WTC11 (cell line): ENCODE measurements around the gene PRB4. TPM values are rescaled to one million over a fixed set of nuclear protein-coding genes. Genes with fewer than 3 reads are reported as not detected.
"Not testable (repeated sequence)": the region's sequence is repeated elsewhere in the genome, so short reads cannot be mapped to it uniquely, and the experiment has no call there.

Source experiments
- ATAC-seq: fragments of 200-7000 bp; cut with Tn5 transposase; 2 replicates; pipeline ENCODE4 v1.10.0; 2021; ENCODE audit warnings: mild to moderate bottlenecking, moderate library complexity
- Bru-seq: library from RNA; stranded (reverse); fragments of 400-500 nt; gene quantifications from one replicate; lab custom pipeline; 2021; lab: Mats Ljungman, UMichigan
- CTCF ChIA-PET: fragments of 300-600 bp; sonication (Branson Sonifier 250); formaldehyde crosslinking; loops from one replicate; lab custom pipeline; 2021; ENCODE audit warnings: antibody characterized with exemption; lab: Charles Lee
- POLR2A ChIA-PET: fragments of 350-600 bp; sonication (Branson Sonifier 250); formaldehyde crosslinking; loops from one replicate; lab custom pipeline; 2021; ENCODE audit warnings: antibody characterized with exemption; lab: Charles Lee
- DNase-seq: peaks from one replicate; pipeline ENCODE4 v3.0.0; 2021; ENCODE audit warnings: low spot score
- H3K27ac Mint-ChIP-seq: 2 replicates; pipeline ENCODE4 v1.8.0; 2021; ENCODE audit warnings: mixed read lengths
- H3K27me3 Mint-ChIP-seq: 2 replicates; pipeline ENCODE4 v1.8.0; 2021; ENCODE audit warnings: low read depth, mild to moderate bottlenecking, moderate library complexity, mixed read lengths
- H3K36me3 Mint-ChIP-seq: 2 replicates; pipeline ENCODE4 v1.8.0; 2021; ENCODE audit warnings: mixed read lengths
- H3K4me1 Mint-ChIP-seq: 2 replicates; pipeline ENCODE4 v1.8.0; 2022; ENCODE audit warnings: mixed read lengths
- H3K4me3 Mint-ChIP-seq: 2 replicates; pipeline ENCODE4 v1.8.0; 2021; ENCODE audit warnings: mild to moderate bottlenecking, moderate library complexity, mixed read lengths
- H3K9me3 Mint-ChIP-seq: 2 replicates; pipeline ENCODE4 v1.8.0; 2021; ENCODE audit warnings: mixed read lengths
- ATF1 ChIP-seq: sonication (generic); formaldehyde crosslinking; IDR thresholded peaks from 2 replicates; pipeline ENCODE4 v1.8.1; 2023; ENCODE audit warnings: mild to moderate bottlenecking, moderate library complexity, missing genetic modification reagents
- CBFB ChIP-seq: sonication (generic); formaldehyde crosslinking; IDR thresholded peaks from 2 replicates; pipeline ENCODE4 v1.8.1; 2022; ENCODE audit warnings: mild to moderate bottlenecking, low read depth, missing genetic modification reagents
- E2F4 ChIP-seq: sonication (generic); formaldehyde crosslinking; IDR thresholded peaks from 2 replicates; pipeline ENCODE4 v1.8.1; 2022; ENCODE audit warnings: low read depth, mild to moderate bottlenecking, moderate library complexity, missing genetic modification reagents, borderline replicate concordance
- ETV6 ChIP-seq: sonication (generic); formaldehyde crosslinking; IDR thresholded peaks from 2 replicates; pipeline ENCODE4 v1.8.1; 2022; ENCODE audit warnings: mild to moderate bottlenecking, missing genetic modification reagents
- FOXP1 ChIP-seq: sonication (generic); formaldehyde crosslinking; IDR thresholded peaks from 2 replicates; pipeline ENCODE4 v1.8.0; 2022; ENCODE audit warnings: missing genetic modification reagents, mild to moderate bottlenecking, moderate library complexity, borderline replicate concordance
- GTF2I ChIP-seq: fragments of 250-450 bp; sonication (Bioruptor Pico); conservative IDR thresholded peaks from 2 replicates; pipeline ENCODE4 v1.4.0; 2021; ENCODE audit warnings: mild to moderate bottlenecking
- MLX ChIP-seq: sonication (generic); formaldehyde crosslinking; IDR thresholded peaks from 2 replicates; pipeline ENCODE4 v1.8.1; 2023; ENCODE audit warnings: mild to moderate bottlenecking, missing genetic modification reagents, moderate library complexity
- NFE2L1 ChIP-seq: sonication (generic); formaldehyde crosslinking; IDR thresholded peaks from 2 replicates; pipeline ENCODE4 v1.8.1; 2023; ENCODE audit warnings: missing genetic modification reagents
- NFYB ChIP-seq: sonication (generic); formaldehyde crosslinking; conservative IDR thresholded peaks from 2 replicates; pipeline ENCODE4 v1.8.0; 2022; ENCODE audit warnings: low read depth, missing genetic modification reagents
- SMAD4 ChIP-seq: sonication (generic); formaldehyde crosslinking; IDR thresholded peaks from 2 replicates; pipeline ENCODE4 v1.8.0; 2022; ENCODE audit warnings: mild to moderate bottlenecking, missing genetic modification reagents
- SP1 ChIP-seq: sonication (generic); formaldehyde crosslinking; conservative IDR thresholded peaks from 2 replicates; pipeline ENCODE4 v1.8.1; 2022; ENCODE audit warnings: missing genetic modification reagents
- TEAD1 ChIP-seq: sonication (generic); formaldehyde crosslinking; IDR thresholded peaks from 2 replicates; pipeline ENCODE4 v1.8.0; 2022; ENCODE audit warnings: mild to moderate bottlenecking, missing genetic modification reagents
- TP53 ChIP-seq: sonication (generic); formaldehyde crosslinking; IDR thresholded peaks from 2 replicates; pipeline ENCODE4 v1.8.1; 2023; ENCODE audit warnings: mild to moderate bottlenecking, missing genetic modification reagents
- ZNF219 ChIP-seq: sonication (generic); formaldehyde crosslinking; IDR thresholded peaks from 2 replicates; pipeline ENCODE4 v1.8.0; 2023; ENCODE audit warnings: missing genetic modification reagents, mild to moderate bottlenecking, borderline replicate concordance
- ZNF671 ChIP-seq: fragments of 250-450 bp; sonication (Bioruptor Pico); IDR thresholded peaks from 2 replicates; pipeline ENCODE4 v1.8.0; 2021; ENCODE audit warnings: mild to moderate bottlenecking
- long read RNA-seq, 3 experiments: library from RNA in 1 of 3; library from capped mRNA in 1 of 3; library from polyadenylated mRNA in 1 of 3; unstranded in 2 of 3; stranded (forward) in 1 of 3; transcript quantifications; one replicate each; pipeline ENCODE4 v2.0.0, GENCODE V29; 2021
- total RNA-seq: library from RNA; stranded (reverse); gene quantifications from 3 replicates; pipeline ENCODE4 v1.2.3, GENCODE V29; 2021
- TF ChIP-seq, protein P1 (sequence below): sonication (generic); formaldehyde crosslinking; IDR thresholded peaks from 2 replicates; pipeline ENCODE4 v1.8.1; 2023; ENCODE audit warnings: mild to moderate bottlenecking, missing genetic modification reagents
- TF ChIP-seq, protein P2 (sequence below): sonication (generic); formaldehyde crosslinking; IDR thresholded peaks from 2 replicates; pipeline ENCODE4 v1.8.1; 2022; ENCODE audit warnings: missing genetic modification reagents, borderline replicate concordance

The PRB4 gene
- total RNA-seq: not detected in 3 replicates
- not detected for Bru-seq, nascent RNA
- long read RNA-seq, experiment 1: 0 reads
- long read RNA-seq, experiment 2: 0 reads
- long read RNA-seq, experiment 3: 0 reads

DNA sequence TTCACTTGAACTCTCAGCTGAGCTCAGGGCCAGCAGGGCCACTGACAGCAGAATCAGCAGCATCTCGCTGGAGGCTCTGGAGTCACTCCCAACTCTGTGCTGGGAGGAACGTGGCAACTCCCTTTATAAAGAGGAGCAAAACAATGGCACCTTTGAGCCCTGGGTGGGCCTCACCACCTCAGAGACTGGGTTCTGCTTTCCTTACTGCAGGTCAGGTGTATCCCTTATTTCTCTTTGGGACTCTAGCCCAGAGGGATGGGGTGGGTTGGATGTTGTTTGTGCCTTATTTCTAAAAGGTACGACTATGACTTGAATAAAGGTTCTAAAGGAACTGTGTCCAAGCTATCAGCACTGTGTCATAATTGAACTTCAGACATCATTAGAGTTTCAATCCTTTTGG, at the start of gene PRB4:
TSS of gene PRB4 (minus strand) at position 101 of the 400 bp plus-strand sequence. CDS start at position 63, 38 bp downstream.
- no peak within 1 kb of the TSS for H3K4me3 Mint-ChIP-seq
- no peaks in the 10 kb centered on the region; the same call in 1 of the 2 replicates for H3K36me3 Mint-ChIP-seq
- H3K9me3 Mint-ChIP-seq: peaks cover 15% of the 10 kb centered on the region
- POLR2A ChIA-PET: no interaction called here
- CTCF ChIA-PET: no interaction called here
- TF ChIP-seq NFE2L1 (CRISPR knock-in tag): no peak
- no peak for TF ChIP-seq ATF1 (CRISPR knock-in tag)
- TF ChIP-seq E2F4 (CRISPR knock-in tag): no peak
- no peak for TF ChIP-seq ZNF671 (CRISPR knock-in tag)
- TF ChIP-seq GTF2I (CRISPR knock-in tag): no peak
- TF ChIP-seq MLX (CRISPR knock-in tag): no peak
- TF ChIP-seq, protein P1, sequence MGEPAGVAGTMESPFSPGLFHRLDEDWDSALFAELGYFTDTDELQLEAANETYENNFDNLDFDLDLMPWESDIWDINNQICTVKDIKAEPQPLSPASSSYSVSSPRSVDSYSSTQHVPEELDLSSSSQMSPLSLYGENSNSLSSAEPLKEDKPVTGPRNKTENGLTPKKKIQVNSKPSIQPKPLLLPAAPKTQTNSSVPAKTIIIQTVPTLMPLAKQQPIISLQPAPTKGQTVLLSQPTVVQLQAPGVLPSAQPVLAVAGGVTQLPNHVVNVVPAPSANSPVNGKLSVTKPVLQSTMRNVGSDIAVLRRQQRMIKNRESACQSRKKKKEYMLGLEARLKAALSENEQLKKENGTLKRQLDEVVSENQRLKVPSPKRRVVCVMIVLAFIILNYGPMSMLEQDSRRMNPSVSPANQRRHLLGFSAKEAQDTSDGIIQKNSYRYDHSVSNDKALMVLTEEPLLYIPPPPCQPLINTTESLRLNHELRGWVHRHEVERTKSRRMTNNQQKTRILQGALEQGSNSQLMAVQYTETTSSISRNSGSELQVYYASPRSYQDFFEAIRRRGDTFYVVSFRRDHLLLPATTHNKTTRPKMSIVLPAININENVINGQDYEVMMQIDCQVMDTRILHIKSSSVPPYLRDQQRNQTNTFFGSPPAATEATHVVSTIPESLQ (CRISPR knock-in tag): no peak
- TF ChIP-seq CBFB: no peak
- TF ChIP-seq SP1: no peak
- no peak for TF ChIP-seq TEAD1 (CRISPR knock-in tag)
- no peak for TF ChIP-seq NFYB
- no peak for TF ChIP-seq ETV6 (CRISPR knock-in tag)
- TF ChIP-seq TP53 (CRISPR knock-in tag): no peak
- TF ChIP-seq ZNF219 (CRISPR knock-in tag): no peak
- TF ChIP-seq, protein P2, sequence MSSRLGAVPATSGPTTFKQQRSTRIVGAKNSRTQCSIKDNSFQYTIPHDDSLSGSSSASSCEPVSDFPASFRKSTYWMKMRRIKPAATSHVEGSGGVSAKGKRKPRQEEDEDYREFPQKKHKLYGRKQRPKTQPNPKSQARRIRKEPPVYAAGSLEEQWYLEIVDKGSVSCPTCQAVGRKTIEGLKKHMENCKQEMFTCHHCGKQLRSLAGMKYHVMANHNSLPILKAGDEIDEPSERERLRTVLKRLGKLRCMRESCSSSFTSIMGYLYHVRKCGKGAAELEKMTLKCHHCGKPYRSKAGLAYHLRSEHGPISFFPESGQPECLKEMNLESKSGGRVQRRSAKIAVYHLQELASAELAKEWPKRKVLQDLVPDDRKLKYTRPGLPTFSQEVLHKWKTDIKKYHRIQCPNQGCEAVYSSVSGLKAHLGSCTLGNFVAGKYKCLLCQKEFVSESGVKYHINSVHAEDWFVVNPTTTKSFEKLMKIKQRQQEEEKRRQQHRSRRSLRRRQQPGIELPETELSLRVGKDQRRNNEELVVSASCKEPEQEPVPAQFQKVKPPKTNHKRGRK: no peak
- TF ChIP-seq FOXP1: no peak
- DNase-seq (no peak), ATAC-seq (no peak)
- no peak within 1 kb of the TSS for H3K27ac Mint-ChIP-seq
- no peaks in the 10 kb centered on the region; the same call in 1 of the 2 replicates for H3K27me3 Mint-ChIP-seq
- H3K4me1 Mint-ChIP-seq: peaks cover 2% of the 10 kb centered on the region

- H3K4me1 Mint-ChIP-seq, CTCF ChIA-PET, H3K27me3 Mint-ChIP-seq, DNase-seq, H3K27ac Mint-ChIP-seq, ATAC-seq, H3K36me3 Mint-ChIP-seq, H3K9me3 Mint-ChIP-seq, POLR2A ChIA-PET, H3K4me3 Mint-ChIP-seq: not testable (repeated sequence)
These were observed 41.5 kb upstream of the PRB4 start for GRCh38 chr12:11351736-11352135.

DNA sequence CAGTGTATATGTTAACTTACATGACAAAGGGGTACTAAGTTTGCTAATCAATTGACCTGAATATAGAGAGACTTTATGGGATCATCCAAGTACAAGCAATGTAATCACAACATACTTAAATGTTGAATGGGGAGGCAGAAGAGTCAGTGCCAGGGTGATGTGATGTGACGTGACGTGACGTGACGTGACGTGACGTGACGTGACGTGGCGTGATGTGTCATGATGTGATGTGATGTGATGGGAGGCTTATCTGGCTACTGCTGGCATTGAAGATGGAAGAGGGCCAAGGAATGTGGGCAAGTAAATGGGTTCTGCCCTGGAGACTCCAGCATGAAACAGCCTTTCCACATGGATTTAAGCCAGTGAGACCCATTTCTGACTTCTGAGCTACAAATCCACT, 38.2 kb upstream of the PRB4 start:
- no peaks in the 10 kb centered on the region for H3K4me1 Mint-ChIP-seq
- DNase-seq (no peak), ATAC-seq (no peak)
- no peak overlapping the region for H3K27ac Mint-ChIP-seq
- H3K27me3 Mint-ChIP-seq: no peaks in the 10 kb centered on the region
- no peak overlapping the region for H3K4me3 Mint-ChIP-seq
- peaks cover 9% of the 10 kb centered on the region; the same call in 1 of the 2 replicates for H3K9me3 Mint-ChIP-seq
- no peak for TF ChIP-seq SMAD4 (CRISPR knock-in tag)
- ChIA-PET CTCF (no interaction called here), POLR2A (no interaction called here)
- H3K36me3 Mint-ChIP-seq: no peaks in the 10 kb centered on the region
